Activated CD4-positive, alpha-beta T cell treated with anti-CD3 and anti-CD28 coated beads for 1 hour (primary cell): ENCODE measurements around the gene NKTR.

ENCODE experiments used
- DNase-seq: peaks from one replicate; pipeline ENCODE4 v3.0.0-alpha.2; 2020

The NKTR gene

GRCh38 chr3:42697289-42698051, 97.0 kb downstream of the NKTR start:
- DNase-seq = no peak
